Duodenal mucosa (tissue), 2 donors: ENCODE data around the gene CLCN2.

Experiments used
- H3K27ac ChIP-seq: one replicate; pipeline ENCODE4 v1.7.0; 2013; ENCODE audit warnings: low read depth, low read length
- H3K27me3 ChIP-seq, 2 donors: one replicate each; pipeline ENCODE4 v1.7.0; 2013; ENCODE audit warnings: low read length in 2 of 2, control low read depth in 1 of 2; ENCODE audit not compliant: insufficient read depth in 2 of 2, control insufficient read depth in 1 of 2
- H3K36me3 ChIP-seq, 2 donors: one replicate each; pipeline ENCODE4 v1.7.0; 2013; ENCODE audit warnings: low read length in 2 of 2, control low read depth in 1 of 2; ENCODE audit not compliant: insufficient read depth in 2 of 2, control insufficient read depth in 1 of 2
- H3K4me1 ChIP-seq, 2 donors: one replicate each; pipeline ENCODE4 v1.7.0; 2013; ENCODE audit warnings: low read length in 2 of 2, control low read depth in 1 of 2; ENCODE audit not compliant: insufficient read depth in 2 of 2, control insufficient read depth in 1 of 2
- H3K4me3 ChIP-seq, 2 donors: one replicate each; pipeline ENCODE4 v1.7.0; 2013; ENCODE audit warnings: low read length in 2 of 2, low read depth in 1 of 2
- H3K9ac ChIP-seq, 2 donors: one replicate each; pipeline ENCODE4 v1.7.0; 2013; ENCODE audit warnings: low read length in 2 of 2, low read depth in 1 of 2
- H3K9me3 ChIP-seq, 2 donors: one replicate each; pipeline ENCODE4 v1.7.0; 2013; ENCODE audit warnings: low read length in 2 of 2, control low read depth in 1 of 2; ENCODE audit not compliant: control insufficient read depth in 1 of 2

The CLCN2 gene

DNA sequence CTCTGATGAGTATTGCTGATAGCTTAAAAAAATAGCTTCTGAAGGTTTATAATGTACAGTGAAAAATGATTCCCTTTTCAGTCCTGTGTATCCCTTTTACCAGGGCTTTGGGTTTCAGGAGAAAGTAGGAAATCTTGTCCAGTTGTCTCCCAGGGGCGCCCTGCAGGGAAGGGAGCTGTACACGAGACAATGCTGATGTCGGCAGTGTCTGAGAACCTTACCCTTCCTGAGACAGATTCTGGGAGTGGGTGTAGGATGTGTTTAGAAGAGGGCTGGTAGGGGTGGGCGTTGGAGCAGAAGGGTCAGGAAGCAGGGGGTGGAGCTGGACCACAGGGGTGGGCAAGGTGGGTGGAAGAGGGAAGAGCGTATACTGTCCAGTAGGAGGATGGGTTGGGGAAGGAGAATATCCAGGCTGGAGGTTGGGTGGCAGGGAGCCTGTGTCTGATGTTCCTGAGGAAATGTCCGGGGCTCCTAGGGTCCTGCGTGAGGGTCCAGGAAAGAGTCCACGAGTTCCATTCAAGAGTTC is 11.0 kb upstream of the CLCN2 start:
- Histone ChIP-seq H3K4me3 (no peak overlapping the region), H3K9me3 (no peaks in the 10 kb centered on the region), H3K27me3 (peaks cover 12 to 18% of the 10 kb centered on the region in 2 donors), H3K27ac (no peak overlapping the region), H3K36me3 (peaks cover 8 to 22% of the 10 kb centered on the region in 2 donors), H3K4me1 (peaks cover 0 to 2% of the 10 kb centered on the region in 2 donors), H3K9ac (no peak overlapping the region)

DNA sequence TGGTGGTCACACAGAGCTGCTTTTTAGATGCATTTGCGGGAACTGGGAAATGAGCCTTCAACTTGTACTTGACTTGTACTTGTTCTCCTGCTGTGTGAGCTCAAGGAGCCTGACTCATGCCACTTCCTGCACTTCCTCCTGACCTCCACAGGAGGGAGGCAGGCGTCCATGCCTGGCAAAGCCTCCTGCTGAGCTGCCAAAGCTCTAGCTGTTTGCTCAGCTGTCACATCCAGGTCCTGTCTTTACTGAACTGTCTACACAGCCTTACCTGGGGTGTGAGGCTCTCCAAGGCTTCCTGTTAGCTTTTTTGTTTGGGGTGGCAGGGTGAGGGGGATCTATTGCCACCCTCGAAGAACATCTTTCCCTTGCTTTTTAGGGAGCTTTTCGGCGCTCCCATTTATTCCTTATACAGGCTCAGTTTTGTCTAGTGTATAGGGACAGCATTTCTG is 10.2 kb upstream of the CLCN2 start:
- Histone ChIP-seq H3K36me3 (peaks cover 8 to 29% of the 10 kb centered on the region in 2 donors), H3K9me3 (no peaks in the 10 kb centered on the region), H3K27me3 (peaks cover 10 to 12% of the 10 kb centered on the region in 2 donors), H3K27ac (no peak overlapping the region), H3K4me1 (peaks cover 0 to 4% of the 10 kb centered on the region in 2 donors), H3K9ac (no peak overlapping the region), H3K4me3 (no peak overlapping the region)

DNA sequence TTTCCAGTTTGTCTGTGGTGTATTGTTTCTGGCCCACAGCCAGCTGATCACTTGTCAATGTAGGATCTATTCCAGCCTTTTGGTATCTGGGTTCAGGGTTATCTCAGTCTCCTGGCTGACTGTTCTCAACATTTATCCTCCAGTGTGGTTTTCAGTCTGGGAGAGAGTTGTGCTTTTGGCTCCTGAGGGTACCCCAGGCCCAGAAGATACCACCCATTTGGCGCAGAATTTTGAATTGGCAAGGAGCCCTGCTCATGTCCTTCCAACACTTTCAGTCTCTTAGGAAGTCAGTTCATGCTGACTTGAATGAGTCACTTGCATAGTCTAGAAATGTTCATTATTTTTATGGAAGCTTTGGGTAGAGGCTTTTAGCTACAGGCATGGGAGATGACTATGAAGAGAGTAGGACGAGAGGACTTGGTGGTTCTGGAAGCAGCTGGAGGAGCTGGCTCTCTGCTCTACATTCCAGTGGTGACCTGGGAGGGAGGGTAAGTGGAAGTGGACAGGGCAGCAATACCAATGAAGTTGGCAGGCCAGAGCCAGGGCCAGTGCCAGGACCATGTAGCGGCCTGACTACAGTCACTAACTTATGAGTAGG is 7.3 kb upstream of the CLCN2 start:
- H3K27me3 ChIP-seq = peaks cover 0 to 2% of the 10 kb centered on the region in 2 donors
- H3K9me3 ChIP-seq = no peaks in the 10 kb centered on the region
- no peak overlapping the region for H3K4me3 ChIP-seq
- H3K9ac ChIP-seq = no peak overlapping the region
- peaks cover 10 to 19% of the 10 kb centered on the region in 2 donors for H3K4me1 ChIP-seq
- H3K36me3 ChIP-seq = peaks cover 16 to 45% of the 10 kb centered on the region in 2 donors
- H3K27ac ChIP-seq = no peak overlapping the region

DNA sequence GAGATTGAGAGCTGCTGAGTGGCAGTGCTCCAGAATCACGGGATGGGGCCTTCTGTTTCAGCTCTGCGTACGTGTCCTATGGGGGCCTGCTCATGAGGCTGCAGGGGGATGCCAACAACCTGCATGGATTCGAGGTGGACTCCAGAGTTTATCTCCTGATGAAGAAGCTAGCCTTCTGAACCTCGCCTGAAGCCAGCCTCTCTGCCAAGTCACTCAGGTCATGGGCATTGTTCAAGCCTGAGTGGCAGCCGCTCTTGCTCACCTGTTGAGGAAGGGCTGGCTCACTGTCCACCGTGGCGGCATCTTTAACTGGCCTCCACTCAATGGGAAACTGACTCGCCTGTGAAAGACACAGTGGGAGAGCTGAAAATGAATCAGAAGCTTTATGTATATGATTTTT is 6.7 kb upstream of the CLCN2 start:
- Histone ChIP-seq H3K36me3 (peaks cover 16 to 45% of the 10 kb centered on the region in 2 donors), H3K27me3 (no peaks in the 10 kb centered on the region), H3K4me3 (no peak overlapping the region), H3K4me1 (peaks cover 10 to 23% of the 10 kb centered on the region in 2 donors), H3K9ac (no peak overlapping the region), H3K9me3 (no peaks in the 10 kb centered on the region), H3K27ac (no peak overlapping the region)

DNA sequence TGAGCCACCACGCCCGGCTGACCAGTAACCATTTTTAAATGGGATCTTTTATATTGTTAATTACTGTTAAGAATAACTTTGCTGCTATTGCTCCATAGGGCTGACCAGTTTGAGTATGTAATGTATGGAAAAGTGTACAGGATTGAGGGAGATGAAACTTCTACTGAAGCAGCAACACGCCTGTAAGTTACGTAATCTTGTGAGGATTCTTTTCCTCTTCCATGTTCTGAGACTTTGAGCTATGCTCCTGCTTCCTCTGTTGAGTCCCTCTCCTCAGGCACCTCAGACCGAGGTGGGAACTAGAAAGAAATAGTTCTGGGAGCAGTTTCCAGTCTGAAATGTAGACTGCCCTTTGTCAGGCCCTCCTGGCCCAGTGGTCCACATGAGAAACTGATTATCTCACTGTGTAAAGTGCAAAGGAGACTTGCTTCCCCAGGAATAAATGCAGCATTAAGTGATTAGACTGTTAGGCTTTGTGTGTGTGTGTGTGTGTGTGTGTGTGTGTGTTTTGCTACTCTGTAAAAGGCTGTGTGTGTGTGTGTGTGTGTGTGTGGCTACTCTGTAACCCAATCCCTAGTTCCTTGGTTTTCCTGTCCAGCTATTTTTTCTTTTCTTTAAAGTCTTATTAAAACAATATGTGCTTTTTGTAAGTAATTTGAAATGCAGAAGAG is 5.3 kb upstream of the CLCN2 start:
- Histone ChIP-seq H3K9me3 (no peaks in the 10 kb centered on the region), H3K4me3 (no peak overlapping the region), H3K4me1 (peaks cover 10 to 23% of the 10 kb centered on the region in 2 donors), H3K27me3 (no peaks in the 10 kb centered on the region), H3K36me3 (peaks cover 16 to 45% of the 10 kb centered on the region in 2 donors), H3K9ac (no peak overlapping the region), H3K27ac (no peak overlapping the region)

DNA sequence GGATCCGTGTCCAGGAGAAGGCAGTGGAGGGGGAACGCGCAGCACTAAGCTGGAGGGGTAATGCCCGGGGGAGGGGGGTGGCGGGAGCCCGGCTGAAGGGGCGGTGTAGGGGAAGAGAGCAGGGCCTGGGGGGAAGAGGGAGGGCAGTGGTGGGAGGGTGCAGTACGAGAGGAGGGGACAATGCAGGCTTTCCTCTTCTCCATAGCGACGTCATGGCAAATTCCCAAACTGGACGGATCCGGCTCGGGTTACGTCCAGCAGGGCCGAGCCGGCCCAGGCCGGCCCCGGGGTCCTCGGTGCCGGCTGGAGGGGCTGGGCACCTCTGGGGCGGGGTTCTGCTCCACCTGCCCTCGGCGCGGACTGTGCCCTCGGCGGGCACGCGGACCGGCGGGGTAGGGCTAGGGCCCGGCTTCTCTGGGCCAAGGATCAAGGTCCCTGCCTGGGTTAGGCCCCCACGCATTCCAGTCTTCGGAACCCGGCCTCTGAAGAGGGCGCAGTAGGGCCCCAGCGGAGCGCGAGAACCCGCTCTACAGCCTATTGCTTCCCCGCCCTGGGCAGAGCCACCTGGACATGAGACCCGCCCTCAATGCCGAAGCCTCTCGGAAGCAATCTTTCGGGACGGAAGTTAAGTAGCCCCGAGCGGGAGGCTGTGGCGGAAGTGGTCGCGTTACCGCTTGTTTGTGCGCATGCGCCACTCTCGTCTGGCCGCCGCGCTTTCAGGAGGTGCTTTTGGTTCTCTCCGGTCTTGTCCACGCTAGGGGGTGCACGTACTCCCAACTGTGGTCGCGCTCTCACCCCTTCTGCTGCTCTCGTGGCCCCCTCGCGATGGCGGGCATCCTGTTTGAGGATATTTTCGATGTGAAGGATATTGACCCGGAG is 1.5 kb upstream of the CLCN2 start:
- Histone ChIP-seq H3K4me1 (peaks cover 26 to 36% of the 10 kb centered on the region in 2 donors), H3K27me3 (no peaks in the 10 kb centered on the region), H3K36me3 (peaks cover 12 to 34% of the 10 kb centered on the region in 2 donors), H3K4me3 (peak overlapping the region; percentile 91 to 93), H3K27ac (peak overlapping the region; percentile 98), H3K9ac (peak overlapping the region; percentile 91 to 94), H3K9me3 (no peaks in the 10 kb centered on the region)

DNA sequence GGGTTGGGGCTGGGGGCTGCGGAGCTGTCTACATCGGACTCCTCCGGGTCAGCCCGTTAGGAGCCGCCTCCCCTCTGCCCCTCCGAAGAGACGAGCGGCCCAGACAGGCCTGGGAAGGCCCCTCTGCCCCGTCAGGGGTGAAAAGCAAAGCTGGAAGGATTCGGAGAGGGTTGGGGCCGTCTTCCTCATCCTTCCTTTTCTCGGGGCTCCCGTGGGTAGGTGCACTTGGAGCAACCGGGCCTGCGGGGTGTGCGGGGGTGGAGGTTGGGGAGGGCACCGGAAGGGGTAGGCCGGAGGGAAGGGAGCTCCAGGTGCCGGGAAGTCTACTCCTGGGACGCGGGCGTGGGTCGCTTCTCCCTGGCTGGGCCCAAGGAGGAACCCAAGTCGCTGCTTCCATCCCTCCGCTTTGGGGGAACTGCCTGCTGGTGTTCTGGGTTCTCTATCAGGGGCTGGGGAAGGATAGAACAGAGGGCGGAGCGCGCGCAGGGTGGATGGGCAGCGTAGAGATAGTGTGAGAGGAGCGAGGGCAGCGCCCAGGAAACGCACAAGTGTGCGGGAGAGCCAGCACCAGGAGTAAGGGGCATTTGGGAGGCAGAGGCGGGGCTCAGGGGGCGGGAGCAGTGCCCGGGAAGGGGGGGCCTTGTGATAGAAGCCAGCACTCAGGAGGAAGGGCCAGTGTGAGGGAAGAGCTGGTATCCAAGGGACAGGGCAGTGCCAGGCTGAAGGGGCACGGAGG is 695 bp upstream of the CLCN2 start:
- peak overlapping the region; percentile 98 for H3K27ac ChIP-seq
- peak overlapping the region; percentile 91 to 94 for H3K9ac ChIP-seq
- peaks cover 9 to 36% of the 10 kb centered on the region in 2 donors for H3K36me3 ChIP-seq
- H3K4me3 ChIP-seq = peak overlapping the region; percentile 91 to 93
- H3K9me3 ChIP-seq = no peaks in the 10 kb centered on the region
- no peaks in the 10 kb centered on the region for H3K27me3 ChIP-seq
- peaks cover 26 to 36% of the 10 kb centered on the region in 2 donors for H3K4me1 ChIP-seq

DNA sequence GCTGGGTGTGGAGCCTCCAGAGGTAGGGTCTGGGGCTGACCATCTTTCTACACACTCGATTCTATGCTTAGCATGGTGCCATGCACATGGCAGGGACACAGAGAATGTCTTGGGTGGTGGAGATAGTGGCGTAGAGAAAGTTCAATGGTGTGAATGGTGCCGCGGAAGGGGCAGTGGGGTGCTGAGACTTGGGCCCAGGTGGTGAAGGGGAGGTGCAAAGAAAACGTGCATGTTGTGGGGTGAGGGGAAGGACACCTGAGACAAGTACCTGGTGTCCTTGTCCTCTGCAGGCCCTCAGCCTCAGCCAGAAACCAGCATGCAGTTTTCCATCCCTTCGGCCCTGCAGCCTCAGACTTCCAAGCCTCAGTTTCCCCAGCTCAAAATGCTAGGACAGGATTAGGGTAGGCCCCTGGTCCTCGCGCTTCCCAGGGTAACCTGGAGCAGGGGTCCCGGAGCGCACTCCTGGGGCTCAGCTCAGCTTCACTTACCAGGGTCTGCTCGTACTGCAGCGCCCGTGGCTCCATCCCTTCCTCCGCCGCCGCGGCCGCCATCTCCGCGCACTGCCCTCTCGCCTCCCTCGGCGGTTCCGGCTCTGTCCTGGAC is 375 bp downstream of the CLCN2 start:
- Histone ChIP-seq H3K27me3 (no peaks in the 10 kb centered on the region), H3K4me1 (peaks cover 26 to 31% of the 10 kb centered on the region in 2 donors), H3K9ac (peak overlapping the region; percentile 69 to 94), H3K4me3 (peak overlapping the region; percentile 91 to 93), H3K27ac (peak overlapping the region; percentile 58), H3K9me3 (no peaks in the 10 kb centered on the region), H3K36me3 (peaks cover 10 to 35% of the 10 kb centered on the region in 2 donors)
